GM18499 (cell line): ENCODE data around the gene ABCA7.

Experiments used
- ATAC-seq: cut with Tn5 transposase; IDR thresholded peaks from one replicate; pipeline ENCODE4 v1.9.1; 2021; ENCODE audit warnings: moderate number of reproducible peaks; ENCODE audit not compliant: insufficient read depth, unreplicated experiment

Gene ABCA7

DNA sequence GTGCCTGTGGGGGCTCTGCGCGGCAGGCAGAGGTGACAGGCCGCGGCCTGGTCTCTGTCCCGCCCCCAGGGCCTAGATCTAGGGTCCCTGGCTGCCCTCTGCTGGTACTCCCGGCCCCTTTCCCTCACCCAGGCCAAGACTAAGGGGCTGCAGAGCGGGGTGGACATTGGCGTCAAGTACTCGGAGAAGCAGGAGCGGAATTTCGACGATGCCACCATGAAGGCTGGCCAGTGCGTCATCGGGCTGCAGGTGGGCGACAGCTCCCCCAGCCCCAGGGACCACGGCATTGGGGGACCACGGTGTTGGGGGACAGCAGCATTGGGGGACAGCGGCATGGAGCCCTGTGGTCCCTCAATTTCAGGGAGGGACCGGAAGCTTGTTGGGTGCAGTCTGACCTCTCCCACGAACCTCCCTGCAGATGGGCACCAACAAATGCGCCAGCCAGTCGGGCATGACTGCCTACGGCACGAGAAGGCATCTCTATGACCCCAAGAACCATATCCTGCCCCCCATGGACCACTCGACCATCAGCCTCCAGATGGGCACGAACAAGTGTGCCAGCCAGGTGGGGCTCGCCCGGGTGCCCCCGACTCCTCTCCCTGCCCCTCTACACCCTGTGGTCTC is 3.8 kb upstream of the ABCA7 start:
- no peak for ATAC-seq

DNA sequence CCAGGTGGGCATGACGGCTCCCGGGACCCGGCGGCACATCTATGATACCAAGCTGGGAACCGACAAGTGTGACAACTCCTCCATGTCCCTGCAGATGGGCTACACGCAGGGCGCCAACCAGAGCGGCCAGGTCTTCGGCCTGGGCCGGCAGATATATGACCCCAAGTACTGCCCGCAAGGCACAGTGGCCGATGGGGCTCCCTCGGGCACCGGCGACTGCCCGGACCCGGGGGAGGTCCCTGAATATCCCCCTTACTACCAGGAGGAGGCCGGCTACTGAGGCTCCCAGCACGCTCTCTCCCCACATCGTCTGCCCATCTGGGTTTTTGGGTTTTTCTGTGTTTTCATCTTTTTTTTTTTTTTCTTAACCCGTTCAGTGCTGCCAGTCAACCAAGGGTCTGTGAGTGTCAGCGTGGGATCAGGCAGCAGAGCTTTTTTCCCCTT is 2.3 kb upstream of the ABCA7 start:
- no peak for ATAC-seq

DNA sequence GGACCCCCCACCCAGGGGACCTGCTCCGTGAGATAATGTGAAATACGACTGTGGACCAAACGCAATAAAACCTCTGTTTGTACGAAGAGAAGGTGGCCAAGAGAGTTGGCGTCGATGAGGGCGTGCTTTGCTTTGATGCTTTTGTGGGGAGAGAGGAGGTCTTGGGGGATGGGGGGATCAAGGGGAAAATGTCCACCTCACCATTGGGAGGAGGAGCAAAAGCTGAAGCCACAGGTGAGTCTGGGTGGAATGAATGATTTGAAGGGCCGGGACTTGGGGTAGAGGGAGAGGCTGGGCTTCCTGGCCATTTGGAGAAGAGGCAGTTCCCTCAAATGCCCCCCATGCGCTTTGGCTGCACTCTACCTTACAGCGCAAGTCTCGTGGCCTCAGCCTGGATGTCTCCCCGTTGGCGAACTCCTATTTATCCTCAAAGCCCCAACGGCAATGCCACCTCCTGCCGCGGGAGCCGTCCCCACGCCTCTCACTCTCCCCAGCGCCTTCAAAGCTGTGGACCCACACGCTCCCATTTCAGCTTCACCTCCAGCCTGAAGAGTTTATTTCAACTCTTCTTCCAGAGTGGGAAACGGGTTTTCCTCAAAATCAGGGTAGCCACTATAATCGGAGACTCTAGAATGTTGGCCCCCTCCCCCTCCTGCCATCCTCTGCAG is 795 bp upstream of the ABCA7 start:
- ATAC-seq = no peak

DNA sequence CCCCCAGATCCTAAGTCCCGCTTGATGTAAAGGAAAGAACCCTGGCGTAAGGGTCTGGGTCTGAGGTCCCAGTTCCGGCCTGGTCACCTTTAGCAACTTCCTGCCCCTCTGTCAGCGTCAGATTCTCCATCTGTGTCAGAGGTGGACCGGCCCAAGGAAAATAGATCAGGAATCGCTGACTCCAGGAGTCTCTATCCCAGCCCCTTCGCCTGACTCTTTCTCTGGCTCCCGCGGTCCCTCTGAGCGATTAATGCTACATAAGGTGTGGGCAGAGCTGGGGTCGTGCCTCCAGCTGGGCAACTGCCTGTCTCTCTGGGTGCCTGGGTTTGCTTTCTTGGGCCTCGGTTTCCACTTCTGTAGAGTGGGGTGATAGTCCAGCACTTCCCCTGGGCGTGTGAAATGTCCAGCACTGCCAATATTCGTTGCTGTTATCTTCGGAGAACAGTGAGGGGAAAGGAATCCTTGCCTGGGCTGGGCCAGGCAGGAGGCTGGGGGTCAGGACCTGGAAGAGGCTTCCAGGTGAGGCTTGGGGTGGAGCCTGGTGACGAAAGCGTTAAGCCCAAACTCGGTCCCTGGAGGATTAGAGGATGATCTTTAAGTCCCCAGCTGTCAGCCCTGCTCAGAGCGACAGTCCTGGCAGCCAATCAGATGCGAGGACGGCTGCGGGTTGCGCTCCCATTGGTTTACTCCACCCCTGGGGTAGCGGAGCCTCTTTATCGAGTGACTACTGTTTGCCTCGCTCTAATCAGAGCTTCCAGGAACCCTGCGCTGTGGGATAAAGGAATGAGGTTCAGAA is 767 bp downstream of the ABCA7 start:
- ATAC-seq = no peak

DNA sequence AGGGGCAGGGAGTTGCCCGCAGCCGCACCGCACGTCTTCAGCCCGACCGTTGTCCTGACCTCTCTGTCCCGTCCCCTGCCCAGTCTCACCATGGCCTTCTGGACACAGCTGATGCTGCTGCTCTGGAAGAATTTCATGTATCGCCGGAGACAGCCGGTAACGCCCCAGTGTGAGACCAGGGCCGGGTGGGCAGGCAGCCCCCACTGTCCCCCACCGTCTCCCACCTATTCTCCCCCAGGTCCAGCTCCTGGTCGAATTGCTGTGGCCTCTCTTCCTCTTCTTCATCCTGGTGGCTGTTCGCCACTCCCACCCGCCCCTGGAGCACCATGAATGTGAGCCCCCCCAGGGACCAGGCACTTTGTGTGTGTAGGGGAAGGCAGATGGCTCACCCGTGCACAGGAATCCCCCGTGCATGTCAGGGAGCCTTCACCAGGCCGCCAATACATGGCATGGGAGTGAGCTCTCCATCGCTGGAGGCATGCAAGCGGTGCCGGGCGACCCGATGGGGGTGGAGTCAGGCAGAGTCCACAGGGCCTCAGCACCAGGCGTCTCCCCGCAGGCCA is 1.4 kb downstream of the ABCA7 start:
- ATAC-seq = no peak

DNA sequence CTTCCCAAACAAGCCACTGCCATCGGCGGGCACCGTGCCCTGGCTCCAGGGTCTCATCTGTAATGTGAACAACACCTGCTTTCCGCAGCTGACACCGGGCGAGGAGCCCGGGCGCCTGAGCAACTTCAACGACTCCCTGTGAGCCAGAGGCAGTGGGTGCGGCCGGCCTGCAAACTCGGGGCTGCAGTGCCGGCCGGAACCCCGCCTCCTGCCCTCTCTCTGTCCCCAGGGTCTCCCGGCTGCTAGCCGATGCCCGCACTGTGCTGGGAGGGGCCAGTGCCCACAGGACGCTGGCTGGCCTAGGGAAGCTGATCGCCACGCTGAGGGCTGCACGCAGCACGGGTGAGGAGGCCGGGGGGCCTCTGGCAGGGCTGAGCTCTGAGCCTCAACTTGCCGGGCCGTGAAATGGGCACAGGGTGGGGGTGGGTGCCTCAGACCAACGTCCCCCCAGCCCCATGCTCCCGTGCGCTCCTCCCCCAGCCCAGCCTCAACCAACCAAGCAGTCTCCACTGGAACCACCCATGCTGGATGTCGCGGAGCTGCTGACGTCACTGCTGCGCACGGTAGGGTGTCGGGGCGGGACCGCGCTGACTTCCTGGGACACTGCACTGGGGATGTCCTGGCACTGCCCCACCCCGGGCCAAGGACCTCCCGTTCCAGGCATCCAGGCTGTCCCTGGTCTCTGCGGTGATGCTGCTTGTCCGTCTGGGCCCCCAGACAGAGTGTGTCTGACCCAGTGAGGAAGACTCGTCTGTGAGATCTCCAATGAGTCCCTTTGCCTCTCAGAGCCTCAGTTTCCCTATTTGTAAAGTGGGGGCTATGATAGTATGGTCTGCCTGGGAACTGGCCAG is 2.2 kb downstream of the ABCA7 start:
- no peak for ATAC-seq

DNA sequence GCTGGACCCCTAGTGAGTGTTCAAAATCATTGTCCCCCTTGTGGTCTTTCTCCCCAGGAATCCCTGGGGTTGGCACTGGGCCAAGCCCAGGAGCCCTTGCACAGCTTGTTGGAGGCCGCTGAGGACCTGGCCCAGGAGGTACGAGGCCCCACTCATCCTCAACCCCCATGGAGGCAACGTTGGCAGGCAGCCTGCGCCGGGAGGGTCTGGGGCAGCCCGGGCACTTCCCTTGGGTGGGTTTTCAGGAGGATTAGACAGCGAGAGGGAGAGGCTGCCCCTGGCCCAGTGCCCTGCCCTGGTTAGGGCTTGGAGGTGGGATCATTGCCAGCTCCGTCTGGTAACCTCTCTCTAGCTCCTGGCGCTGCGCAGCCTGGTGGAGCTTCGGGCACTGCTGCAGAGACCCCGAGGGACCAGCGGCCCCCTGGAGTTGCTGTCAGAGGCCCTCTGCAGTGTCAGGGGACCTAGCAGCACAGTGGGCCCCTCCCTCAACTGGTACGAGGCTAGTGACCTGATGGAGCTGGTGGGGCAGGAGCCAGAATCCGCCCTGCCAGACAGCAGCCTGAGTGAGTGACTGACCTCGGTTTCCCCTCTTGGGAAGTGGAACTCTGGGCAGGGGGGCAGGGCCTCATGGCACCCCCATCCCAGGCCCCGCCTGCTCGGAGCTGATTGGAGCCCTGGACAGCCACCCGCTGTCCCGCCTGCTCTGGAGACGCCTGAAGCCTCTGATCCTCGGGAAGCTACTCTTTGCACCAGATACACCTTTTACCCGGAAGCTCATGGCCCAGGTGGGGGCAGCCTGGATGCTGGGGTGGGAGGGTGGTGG is 3.0 kb downstream of the ABCA7 start:
- ATAC-seq = no peak

DNA sequence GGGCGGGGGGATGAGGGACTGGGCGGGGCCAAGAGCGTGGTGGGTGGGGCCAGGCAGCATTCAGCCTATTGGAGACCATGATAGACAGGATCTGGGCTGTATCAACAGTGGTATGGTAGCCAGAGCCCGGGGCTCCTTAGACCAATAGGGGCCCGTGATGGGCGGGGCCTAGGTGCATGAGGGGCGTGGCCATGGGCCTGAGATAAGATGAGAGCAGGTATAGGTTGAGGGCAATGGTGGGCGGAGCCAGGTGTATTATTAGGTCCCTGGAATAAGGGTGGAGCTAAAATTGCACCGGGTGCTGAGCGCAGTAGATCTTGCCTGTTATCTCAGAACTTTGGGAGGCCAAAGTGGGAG is 5.3 kb downstream of the ABCA7 start:
- no peak for ATAC-seq

DNA sequence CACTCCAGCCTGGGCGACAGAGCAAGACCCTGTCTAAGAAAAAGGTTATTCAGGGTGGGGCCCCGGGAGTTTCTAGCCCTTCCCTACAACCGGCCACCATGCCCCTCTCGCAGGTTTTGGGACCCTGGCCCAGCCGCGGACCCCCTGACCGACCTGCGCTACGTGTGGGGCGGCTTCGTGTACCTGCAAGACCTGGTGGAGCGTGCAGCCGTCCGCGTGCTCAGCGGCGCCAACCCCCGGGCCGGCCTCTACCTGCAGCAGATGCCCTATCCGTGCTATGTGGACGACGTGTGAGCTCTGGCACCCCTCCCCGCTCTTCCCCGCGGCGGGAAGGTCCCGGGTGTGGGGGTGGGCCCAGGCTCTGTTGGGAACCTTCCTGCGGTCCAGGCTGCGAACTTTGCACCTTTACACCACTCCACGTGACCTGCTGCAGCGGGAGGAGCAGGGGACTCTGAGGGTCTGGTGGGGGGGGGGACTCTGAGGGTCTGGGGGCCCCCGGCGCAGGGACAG is 6.3 kb downstream of the ABCA7 start:
- ATAC-seq = no peak

DNA sequence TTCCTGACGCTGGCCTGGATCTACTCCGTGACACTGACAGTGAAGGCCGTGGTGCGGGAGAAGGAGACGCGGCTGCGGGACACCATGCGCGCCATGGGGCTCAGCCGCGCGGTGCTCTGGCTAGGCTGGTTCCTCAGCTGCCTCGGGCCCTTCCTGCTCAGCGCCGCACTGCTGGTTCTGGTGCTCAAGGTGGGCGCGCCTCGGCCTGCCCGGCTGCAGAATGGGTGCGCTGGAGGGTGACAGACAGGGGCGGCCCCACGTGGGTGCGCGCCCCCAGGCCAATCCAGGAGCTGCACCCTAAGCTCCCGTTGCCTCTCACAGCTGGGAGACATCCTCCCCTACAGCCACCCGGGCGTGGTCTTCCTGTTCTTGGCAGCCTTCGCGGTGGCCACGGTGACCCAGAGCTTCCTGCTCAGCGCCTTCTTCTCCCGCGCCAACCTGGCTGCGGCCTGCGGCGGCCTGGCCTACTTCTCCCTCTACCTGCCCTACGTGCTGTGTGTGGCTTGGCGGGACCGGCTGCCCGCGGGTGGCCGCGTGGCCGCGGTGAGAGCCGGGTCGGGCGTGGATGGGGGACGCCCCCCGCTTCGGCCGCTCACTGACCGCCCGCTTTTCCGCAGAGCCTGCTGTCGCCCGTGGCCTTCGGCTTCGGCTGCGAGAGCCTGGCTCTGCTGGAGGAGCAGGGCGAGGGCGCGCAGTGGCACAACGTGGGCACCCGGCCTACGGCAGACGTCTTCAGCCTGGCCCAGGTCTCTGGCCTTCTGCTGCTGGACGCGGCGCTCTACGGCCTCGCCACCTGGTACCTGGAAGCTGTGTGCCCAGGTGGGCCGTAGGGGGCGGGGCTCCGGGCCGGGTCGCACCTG is 7.2 kb downstream of the ABCA7 start:
- no peak for ATAC-seq

DNA sequence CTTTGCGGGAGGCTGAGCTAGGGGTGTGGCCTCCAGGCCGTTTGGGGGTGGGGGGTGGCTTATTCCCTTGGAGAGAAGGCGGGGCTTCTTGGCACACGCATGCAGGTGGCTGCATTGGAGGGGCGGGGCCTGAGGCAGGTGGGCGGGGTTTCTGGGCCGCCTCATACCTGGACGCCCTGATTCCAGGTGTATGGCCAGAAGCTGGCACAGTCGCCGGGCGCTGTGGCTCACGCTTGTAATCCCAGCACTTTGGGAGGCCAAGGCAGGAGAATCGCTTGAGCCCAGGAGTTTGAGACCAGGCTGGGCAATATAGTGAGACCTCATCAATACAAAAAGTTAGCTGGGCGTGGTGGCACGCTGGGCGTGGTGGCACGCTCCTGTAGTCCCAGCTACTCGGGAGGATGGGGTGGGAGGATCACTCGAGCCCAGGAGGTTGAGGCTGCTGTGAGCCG is 7.8 kb downstream of the ABCA7 start:
- no peak for ATAC-seq

DNA sequence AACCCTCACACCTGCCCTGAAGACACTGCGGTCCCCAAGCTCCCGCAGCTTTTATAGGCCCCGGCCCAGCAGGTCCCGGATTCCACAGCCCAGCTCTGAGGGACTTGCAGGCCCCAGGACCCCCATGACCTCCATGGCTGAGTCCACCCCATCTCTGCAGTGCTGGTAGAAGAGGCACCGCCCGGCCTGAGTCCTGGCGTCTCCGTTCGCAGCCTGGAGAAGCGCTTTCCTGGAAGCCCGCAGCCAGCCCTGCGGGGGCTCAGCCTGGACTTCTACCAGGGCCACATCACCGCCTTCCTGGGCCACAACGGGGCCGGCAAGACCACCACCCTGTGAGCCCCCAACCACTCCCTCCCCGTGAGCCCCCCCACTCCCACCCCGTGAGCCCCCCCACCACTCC is 9.2 kb downstream of the ABCA7 start:
- ATAC-seq = no peak

DNA sequence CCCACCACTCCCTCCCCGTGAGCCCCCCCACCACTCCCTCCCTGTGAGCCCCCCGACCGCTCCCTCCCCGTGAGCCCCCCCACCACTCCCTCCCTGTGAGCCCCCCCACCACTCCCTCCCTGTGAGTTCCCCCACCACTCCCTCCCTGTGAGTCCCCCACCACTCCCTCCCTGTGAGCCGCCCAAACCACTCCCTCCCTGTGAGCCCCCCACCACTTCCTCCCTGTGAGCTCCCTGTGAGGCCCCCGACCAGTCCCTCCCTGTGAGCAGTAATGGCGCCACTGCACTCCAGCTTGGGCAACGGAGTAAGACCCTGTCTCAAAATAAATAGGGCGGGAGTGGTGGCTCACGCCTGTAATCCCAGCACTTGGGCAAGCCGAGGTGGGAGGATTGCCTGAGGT is 9.9 kb downstream of the ABCA7 start:
- ATAC-seq = no peak

DNA sequence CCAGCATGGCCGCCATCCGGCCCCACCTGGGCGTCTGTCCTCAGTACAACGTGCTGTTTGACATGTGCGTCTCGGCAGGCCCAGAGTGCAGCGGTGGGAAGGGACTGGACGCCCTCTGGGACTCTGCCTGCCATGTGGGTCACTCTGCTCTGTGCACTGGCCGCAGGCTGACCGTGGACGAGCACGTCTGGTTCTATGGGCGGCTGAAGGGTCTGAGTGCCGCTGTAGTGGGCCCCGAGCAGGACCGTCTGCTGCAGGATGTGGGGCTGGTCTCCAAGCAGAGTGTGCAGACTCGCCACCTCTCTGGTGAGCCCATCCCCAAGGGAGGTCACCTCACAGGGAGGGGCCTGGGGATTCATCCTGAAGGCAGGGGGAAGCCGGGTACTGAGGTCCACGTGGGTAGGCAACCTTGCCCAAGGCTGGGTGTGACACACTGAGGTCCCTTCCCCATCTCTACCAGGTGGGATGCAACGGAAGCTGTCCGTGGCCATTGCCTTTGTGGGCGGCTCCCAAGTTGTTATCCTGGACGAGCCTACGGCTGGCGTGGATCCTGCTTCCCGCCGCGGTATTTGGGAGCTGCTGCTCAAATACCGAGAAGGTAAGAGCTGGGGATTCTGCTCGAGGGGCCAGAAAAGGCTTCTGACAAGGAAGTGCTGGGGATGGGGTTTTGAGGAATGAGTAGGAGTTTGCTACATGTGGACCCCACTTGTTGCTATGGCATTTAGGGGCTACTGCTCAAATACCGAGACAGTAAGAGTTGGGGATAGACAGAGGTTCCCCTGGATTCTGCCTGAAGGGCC is 11.3 kb downstream of the ABCA7 start:
- no peak for ATAC-seq

DNA sequence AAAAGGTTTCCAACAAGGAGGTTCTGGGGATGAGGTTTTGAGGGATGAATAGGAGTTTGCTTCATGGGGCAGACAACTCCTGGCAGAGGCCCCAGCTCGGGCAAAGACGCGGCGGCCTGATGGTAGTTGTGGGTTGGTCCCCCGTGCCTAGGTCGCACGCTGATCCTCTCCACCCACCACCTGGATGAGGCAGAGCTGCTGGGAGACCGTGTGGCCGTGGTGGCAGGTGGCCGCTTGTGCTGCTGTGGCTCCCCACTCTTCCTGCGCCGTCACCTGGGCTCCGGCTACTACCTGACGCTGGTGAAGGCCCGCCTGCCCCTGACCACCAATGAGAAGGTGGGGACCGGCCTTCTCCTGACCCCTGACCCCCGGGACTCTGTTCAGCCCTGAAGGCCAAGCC is 11.9 kb downstream of the ABCA7 start:
- no peak for ATAC-seq

DNA sequence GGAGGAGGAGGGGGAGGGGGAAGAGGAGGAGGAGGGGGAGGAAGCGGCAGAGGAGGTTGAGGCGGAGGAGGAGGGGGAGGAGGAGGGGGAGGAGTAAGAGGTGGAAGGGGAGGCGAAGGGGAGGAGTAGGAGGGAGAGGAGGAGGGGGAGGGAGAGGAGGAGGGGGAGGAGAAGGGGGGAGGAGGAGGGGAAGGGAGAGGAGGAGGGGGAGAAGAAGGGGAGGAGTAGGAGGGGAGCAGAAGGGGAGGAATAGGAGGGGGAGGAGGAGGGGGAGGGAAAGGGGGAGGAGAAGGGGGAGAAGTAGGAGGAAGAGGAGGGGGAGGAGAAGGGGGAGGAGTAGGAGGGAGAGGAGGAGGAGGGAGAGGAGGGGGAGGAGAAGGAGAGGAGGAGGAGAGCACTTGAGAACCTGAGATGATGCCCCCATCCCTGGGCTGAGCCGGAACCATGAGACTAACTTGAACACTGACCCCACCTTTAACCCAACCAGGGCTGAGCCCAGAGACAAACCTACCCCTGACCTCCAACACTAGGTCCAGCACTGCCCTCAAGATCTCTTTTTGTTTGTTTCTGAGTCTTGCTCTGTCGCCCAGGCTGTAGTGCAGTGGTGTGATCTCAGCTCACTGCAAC is 12.6 kb downstream of the ABCA7 start:
- no peak for ATAC-seq
